Transverse colon (tissue), 3 donors: ENCODE data around the gene WNT9A.

ENCODE experiments used
- CTCF ChIP-seq, 5 experiments: fragments of 200-600 bp in 3 of 5; fragments of 450-650 bp in 2 of 5; sonication (generic) in 3 of 5; IDR thresholded peaks; 1 replicate in 2 of 5; 2 replicates in 3 of 5; pipeline ENCODE4 v1.5.1; 2016 to 2017; ENCODE audit warnings: antibody characterized with exemption in 5 of 5, inconsistent platforms in 3 of 5, mild to moderate bottlenecking in 2 of 5, moderate library complexity in 1 of 5
- EP300 ChIP-seq: sonication (generic); formaldehyde crosslinking; IDR thresholded peaks from one replicate; pipeline ENCODE4 v1.6.1; 2017; ENCODE audit warnings: antibody characterized with exemption, low read depth

DNA sequence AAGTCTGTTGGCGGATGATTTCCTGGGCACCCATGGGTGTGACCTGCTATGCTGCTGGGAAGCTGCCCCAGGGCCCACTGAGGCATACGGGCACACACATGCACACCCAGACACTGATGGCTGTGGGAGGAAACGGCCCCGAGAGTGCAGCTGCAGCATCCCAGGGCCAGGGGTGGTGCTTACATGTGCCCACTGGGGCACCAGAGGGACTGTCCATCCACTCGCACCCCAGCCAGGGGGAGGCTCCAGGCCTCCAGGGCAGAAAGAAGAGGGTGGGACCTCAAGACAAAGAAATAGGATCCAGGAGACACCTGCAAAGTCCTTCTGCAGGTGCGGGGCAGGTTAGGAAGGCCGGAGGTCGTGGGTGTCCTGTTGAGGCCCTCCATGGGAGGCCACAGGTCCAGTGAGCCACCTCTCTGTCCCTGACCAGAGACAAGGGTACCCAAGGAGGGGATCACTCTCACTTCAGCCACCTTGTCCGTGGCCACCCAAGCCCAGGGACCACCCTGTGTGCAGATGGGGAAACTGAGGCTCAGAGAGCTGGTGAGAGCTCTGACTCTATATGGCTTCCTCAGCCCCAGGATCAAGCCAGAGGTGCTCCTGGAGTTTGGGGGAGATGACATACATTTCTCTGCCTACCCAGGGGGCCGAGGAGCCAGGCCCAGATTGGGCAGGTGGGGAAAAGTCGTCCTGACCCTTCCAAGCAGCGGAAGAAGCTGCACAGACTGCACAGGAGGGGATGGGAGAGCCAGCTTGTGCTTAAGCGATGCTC, 57.1 kb downstream of the WNT9A start:
- TF ChIP-seq CTCF (IDR thresholded peaks at IDR 0.05) = no peak
- TF ChIP-seq EP300 = no peak
